ENCODE results near the gene FAM174B.

GRCh38 chr15:92657486-92657885, 1.9 kb upstream of the FAM174B start:
- TF ChIP-seq CTCF (IDR thresholded peaks at IDR 0.05; ENCODE audit: insufficient read depth, low read length) = no peak
- no peak for TF ChIP-seq GABPA (IDR thresholded peaks at IDR 0.05; ENCODE audit: low read depth)
- TF ChIP-seq, protein P1, sequence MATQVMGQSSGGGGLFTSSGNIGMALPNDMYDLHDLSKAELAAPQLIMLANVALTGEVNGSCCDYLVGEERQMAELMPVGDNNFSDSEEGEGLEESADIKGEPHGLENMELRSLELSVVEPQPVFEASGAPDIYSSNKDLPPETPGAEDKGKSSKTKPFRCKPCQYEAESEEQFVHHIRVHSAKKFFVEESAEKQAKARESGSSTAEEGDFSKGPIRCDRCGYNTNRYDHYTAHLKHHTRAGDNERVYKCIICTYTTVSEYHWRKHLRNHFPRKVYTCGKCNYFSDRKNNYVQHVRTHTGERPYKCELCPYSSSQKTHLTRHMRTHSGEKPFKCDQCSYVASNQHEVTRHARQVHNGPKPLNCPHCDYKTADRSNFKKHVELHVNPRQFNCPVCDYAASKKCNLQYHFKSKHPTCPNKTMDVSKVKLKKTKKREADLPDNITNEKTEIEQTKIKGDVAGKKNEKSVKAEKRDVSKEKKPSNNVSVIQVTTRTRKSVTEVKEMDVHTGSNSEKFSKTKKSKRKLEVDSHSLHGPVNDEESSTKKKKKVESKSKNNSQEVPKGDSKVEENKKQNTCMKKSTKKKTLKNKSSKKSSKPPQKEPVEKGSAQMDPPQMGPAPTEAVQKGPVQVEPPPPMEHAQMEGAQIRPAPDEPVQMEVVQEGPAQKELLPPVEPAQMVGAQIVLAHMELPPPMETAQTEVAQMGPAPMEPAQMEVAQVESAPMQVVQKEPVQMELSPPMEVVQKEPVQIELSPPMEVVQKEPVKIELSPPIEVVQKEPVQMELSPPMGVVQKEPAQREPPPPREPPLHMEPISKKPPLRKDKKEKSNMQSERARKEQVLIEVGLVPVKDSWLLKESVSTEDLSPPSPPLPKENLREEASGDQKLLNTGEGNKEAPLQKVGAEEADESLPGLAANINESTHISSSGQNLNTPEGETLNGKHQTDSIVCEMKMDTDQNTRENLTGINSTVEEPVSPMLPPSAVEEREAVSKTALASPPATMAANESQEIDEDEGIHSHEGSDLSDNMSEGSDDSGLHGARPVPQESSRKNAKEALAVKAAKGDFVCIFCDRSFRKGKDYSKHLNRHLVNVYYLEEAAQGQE (IDR thresholded peaks at IDR 0.05; ENCODE audit: insufficient replicate concordance, low read depth) = no peak
- TF ChIP-seq POLR2AphosphoS5 (IDR thresholded peaks at IDR 0.05; ENCODE audit: low read depth) = no peak

Data from HL-60 (cell line).